Heart left ventricle (tissue), 13 donors: ENCODE data around the gene CYP4F11.

Experiments
- POLR2A ChIP-seq, 2 donors: fragments of 450-650 bp; IDR thresholded peaks; one replicate each; pipeline ENCODE4 v1.6.1; 2017; ENCODE audit warnings: antibody characterized with exemption in 2 of 2, mild to moderate bottlenecking in 2 of 2, moderate library complexity in 2 of 2
- TF ChIP-seq, protein P1 (sequence below), 12 donors: fragments of 200-600 bp; sonication (generic) in 4 of 12; IDR thresholded peaks; one replicate each; pipeline versions ENCODE4 v1.5.0 to v1.8.0; 2018 to 2022; ENCODE audit warnings: antibody characterized with exemption in 12 of 12, mild to moderate bottlenecking in 5 of 12
- donor health status: ischemic (EF 13 %, LVEDD 7.1; RV severe dilation, severe dysfunction).
- donor health status: DM: no; HTN: yes; CAD: no.
- donor health status: DM: no; HTN: no; CAD: no.
- donor health status: ischemic (EF 25% LVEDD 6.9; RV normal size, moderate dysfunction).
- donor health status: ischemic (EF 25% LVEDD 5.7; RV mildly dilated, moderate dysfunction).
- donor health status: ischemic (EF 35%, LVEDD 5.7; RV mildly dilated, moderate dysfunction).
- donor health status: nonischemic (EF 11% LVEDD 7.7; RV severe dilation, severe dysfunction).
- donor health status: DM: yes; HTN: yes; CAD: no.
- donor health status: PGD.
- donor health status: ischemic (EF 29% LVEDD 5.4; RV normal size, mild dysfunction).
- donor health status: nonischemic (EF 23%, LVEDD 6.1; RV moderate dilation, normal function).

DNA sequence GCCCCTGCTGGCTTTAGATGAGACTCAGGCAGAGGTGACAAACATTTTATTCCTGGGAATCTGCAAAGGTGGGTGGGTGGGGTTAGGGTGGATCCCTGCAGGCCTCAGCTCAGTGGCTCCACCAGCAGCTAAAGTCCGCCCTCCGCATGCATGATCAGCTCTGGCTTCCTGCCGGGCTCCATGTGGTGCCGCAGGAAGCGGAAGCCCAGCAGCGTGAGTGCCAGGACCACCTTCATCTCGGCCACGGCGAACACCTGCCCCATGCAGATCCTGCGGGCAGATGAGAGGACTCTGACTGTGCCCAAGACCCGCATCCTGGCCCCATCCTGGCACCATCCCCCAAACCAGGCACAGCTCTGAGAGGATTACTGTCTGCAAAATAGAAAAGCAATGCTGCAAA, 62.8 kb downstream of the CYP4F11 start:
- TF ChIP-seq POLR2A (IDR thresholded peaks at IDR 0.05), result no peak
- TF ChIP-seq, protein P1, sequence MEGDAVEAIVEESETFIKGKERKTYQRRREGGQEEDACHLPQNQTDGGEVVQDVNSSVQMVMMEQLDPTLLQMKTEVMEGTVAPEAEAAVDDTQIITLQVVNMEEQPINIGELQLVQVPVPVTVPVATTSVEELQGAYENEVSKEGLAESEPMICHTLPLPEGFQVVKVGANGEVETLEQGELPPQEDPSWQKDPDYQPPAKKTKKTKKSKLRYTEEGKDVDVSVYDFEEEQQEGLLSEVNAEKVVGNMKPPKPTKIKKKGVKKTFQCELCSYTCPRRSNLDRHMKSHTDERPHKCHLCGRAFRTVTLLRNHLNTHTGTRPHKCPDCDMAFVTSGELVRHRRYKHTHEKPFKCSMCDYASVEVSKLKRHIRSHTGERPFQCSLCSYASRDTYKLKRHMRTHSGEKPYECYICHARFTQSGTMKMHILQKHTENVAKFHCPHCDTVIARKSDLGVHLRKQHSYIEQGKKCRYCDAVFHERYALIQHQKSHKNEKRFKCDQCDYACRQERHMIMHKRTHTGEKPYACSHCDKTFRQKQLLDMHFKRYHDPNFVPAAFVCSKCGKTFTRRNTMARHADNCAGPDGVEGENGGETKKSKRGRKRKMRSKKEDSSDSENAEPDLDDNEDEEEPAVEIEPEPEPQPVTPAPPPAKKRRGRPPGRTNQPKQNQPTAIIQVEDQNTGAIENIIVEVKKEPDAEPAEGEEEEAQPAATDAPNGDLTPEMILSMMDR (IDR thresholded peaks at IDR 0.05), result no peak
